ENCODE results near the gene GDF10. TPM values are rescaled to one million over a fixed set of nuclear protein-coding genes. Genes with fewer than 3 reads are reported as not detected.

Gene GDF10
- total RNA-seq, 4 donors from 2014 or later = 0.79 to 1.2 (median 1.00) TPM; not detected in 1

GRCh38 chr10:47325303-47326291 is 25.6 kb downstream of the GDF10 start:
- no peaks in the 10 kb centered on the region for H3K36me3 ChIP-seq
- intact Hi-C loops (cut with DNase I; ENCODE audit: low total_unique reads) (no loop called here), in situ Hi-C loops (cut with MboI; ENCODE audit: low pct_ligation_motif_present in 1 of 4, low pct_unique_long_range_greater_than_20kb in 1 of 4, low sequenced_read_pairs in 3 of 4) (no loop called here)
- no peak overlapping the region for H3K27ac ChIP-seq
- WGBS, 2 donors (ENCODE audit: low coverage in 1 of 2) = 90 to 93% methylated on average over 15 to 30 of the region's 30 CpGs
- H3K4me1 ChIP-seq = peaks cover 0 to 7% (median 6%) of the 10 kb centered on the region in 4 donors
- H3K9me3 ChIP-seq = no peaks in the 10 kb centered on the region
- H3K27me3 ChIP-seq = no peaks in the 10 kb centered on the region
- peak; percentile 1 for DNase-seq
- H3K4me3 ChIP-seq = no peak overlapping the region
- TF ChIP-seq POLR2AphosphoS5 (IDR thresholded peaks at IDR 0.05) = no peak
- TF ChIP-seq CTCF (IDR thresholded peaks at IDR 0.05) = no peak
- no peak for TF ChIP-seq EP300 (IDR thresholded peaks at IDR 0.05; ENCODE audit: low read depth)
- no peak for TF ChIP-seq POLR2A (IDR thresholded peaks at IDR 0.05)

GRCh38 chr10:47326306-47326926 is 26.4 kb downstream of the GDF10 start:
- 73% methylated on average over 4 of the region's 5 CpGs; no CpG with 5 or more reads in 1 of the 2 donors for WGBS, 2 donors (ENCODE audit: low coverage in 1 of 2)
- H3K36me3 ChIP-seq = no peaks in the 10 kb centered on the region
- peak; percentile 12 for DNase-seq
- intact Hi-C loops (cut with DNase I; ENCODE audit: low total_unique reads) (no loop called here), in situ Hi-C loops (cut with MboI; ENCODE audit: low pct_ligation_motif_present in 1 of 4, low pct_unique_long_range_greater_than_20kb in 1 of 4, low sequenced_read_pairs in 3 of 4) (no loop called here)
- H3K4me3 ChIP-seq = no peak overlapping the region
- no peak overlapping the region for H3K27ac ChIP-seq
- TF ChIP-seq CTCF (IDR thresholded peaks at IDR 0.05) (no peak), POLR2A (IDR thresholded peaks at IDR 0.05) (no peak), POLR2AphosphoS5 (IDR thresholded peaks at IDR 0.05) (no peak), EP300 (IDR thresholded peaks at IDR 0.05; ENCODE audit: low read depth) (no peak)
- no peaks in the 10 kb centered on the region for H3K27me3 ChIP-seq
- peaks cover 5 to 11% (median 7%) of the 10 kb centered on the region in 4 donors for H3K4me1 ChIP-seq
- no peaks in the 10 kb centered on the region for H3K9me3 ChIP-seq

- 88 to 90% methylated on average over 4 to 11 of the region's 11 CpGs for WGBS, 2 donors (ENCODE audit: low coverage in 1 of 2)
- no peaks in the 10 kb centered on the region for H3K27me3 ChIP-seq
- intact Hi-C loops (cut with DNase I; ENCODE audit: low total_unique reads) = no loop called here
Measured at GRCh38 chr10:47326927-47327330, 26.9 kb downstream of the GDF10 start.

More at GRCh38 chr10:47326927-47327330, 26.9 kb downstream of the GDF10 start:
- H3K9me3 ChIP-seq = no peaks in the 10 kb centered on the region
- DNase-seq = no peak
- H3K4me1 ChIP-seq = peaks cover 5 to 11% (median 8%) of the 10 kb centered on the region in 4 donors
- no peak overlapping the region for H3K4me3 ChIP-seq
- H3K27ac ChIP-seq = no peak overlapping the region
- H3K36me3 ChIP-seq = no peaks in the 10 kb centered on the region
- no peak for TF ChIP-seq CTCF (IDR thresholded peaks at IDR 0.05)
- TF ChIP-seq POLR2AphosphoS5 (IDR thresholded peaks at IDR 0.05) = no peak
- no peak for TF ChIP-seq POLR2A (IDR thresholded peaks at IDR 0.05)
- TF ChIP-seq EP300 (IDR thresholded peaks at IDR 0.05; ENCODE audit: low read depth) = no peak
- in situ Hi-C loops (cut with MboI; ENCODE audit: low pct_ligation_motif_present in 1 of 4, low pct_unique_long_range_greater_than_20kb in 1 of 4, low sequenced_read_pairs in 3 of 4) = no loop called here

Data from transverse colon (tissue), 4 donors.